Hypothalamus (tissue), 51 donors: Measurements from ENCODE around the gene COA1.
"Not testable (repeated sequence)": the region's sequence is repeated elsewhere in the genome, so short reads cannot be mapped to it uniquely, and the experiment has no call there.

Experiments
- DNase-seq, 51 donors: peaks; one replicate each; lab custom pipeline; 2025; lab: John Stamatoyannopoulos, UW

COA1 gene

DNA sequence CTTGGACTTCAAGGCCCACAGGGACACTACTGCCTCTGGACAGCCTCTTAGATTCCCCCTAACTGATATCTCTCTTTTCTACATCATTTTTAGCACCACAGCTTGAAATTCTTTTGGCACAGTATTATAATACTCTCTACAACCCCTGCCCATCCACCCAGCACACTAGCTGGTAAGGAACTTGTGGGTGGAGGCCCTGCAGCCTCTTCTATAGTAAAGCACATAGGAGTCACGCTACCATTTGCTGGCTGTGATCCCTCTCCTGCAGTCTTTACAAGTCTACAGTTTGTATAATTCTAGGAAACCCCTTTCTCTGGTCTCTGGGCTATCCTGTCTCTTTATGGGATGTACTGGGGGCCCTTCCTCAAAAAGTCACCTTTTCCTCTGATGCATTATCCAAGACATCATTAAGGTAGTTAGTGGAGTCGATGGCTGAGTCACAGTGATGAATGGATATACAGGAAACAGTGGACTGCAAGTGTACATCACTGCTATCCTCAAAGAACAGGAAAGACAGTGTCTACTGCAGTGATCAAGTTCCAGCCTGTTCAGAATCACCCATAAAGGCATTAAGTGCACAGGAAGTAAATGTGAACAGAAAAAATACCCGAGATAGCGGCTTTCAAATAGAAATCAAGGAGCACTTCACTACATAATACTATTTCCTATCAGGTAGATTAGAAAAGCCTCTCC is 92.1 kb downstream of the COA1 start:
- DNase-seq: no peak

DNA sequence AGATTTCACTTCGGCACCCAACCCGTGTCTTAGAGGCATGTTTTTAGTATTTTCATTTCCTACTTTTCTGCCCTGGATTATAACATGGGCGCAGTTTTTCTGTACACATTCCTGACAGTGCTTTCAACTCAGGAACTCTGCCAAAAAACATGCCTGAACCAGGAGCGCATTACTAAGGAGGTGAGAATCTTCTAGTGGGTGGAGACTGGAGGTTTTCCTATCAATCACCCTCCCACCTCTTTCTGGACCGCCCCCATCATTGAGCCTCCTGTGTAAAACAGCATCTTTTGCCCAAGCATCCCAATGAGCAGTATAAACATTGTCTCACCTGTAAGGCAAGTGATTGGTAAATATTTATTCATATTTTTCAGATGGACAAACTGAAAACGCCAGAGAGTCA is 93.2 kb downstream of the COA1 start:
- DNase-seq: no peak

DNA sequence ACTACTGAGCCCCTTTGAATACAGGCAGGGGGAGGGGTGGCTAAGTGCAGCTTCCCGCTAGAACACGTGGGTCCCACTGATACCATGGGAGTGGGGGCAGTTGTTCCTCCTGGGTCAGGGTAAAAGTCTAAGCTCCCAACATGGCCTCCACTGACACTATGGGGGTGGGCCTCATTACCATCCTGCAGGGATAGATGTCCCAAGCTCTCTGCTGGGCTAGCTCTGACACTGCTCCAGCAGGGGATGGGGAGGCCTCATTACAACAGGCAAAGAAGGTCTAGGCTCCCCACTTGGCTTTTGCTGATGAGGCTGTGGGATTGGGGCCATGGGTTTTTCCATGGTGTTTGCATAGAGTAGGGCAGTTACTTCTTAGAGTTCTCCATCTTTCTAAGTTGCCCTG is 94.9 kb downstream of the COA1 start:
- DNase-seq: no peak

DNA sequence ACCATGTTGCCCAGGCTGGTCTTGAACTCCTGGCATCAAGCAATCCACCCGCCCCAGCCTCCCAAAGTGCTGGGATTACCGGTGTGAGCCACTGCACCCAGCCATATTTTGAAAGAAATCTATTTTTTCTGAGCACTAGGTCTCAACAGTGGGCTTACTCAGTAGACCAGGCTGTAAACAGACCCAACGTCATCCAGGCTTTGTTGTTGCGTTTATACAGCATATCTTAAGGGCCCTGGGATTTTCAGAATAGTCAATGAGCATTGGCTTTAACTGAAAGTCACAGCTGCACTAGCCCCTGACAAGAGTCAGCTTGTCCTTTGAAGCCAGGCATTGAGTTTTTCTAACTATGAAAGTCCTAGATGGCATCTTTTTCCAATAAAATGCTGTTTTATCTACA is 96.6 kb downstream of the COA1 start:
- DNase-seq: no peak

DNA sequence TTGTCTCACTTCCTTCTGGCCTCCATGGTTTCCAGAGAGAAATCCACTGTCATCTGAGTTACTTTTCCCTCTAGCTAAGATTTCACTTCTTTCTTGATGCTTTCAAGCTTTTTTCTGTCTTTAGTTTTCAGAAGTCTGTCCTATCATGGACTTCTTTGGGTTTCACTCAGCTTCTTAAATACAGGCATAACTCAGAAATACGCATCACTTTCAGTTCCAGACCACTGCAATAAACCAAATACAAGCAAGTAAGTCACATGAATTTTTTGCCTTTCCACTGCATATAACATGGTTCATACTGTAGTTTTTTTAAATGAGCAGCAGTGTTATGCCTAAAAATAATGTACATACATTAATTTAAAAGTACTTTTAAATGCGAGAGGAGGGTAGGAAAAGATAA is 97.8 kb downstream of the COA1 start:
- DNase-seq: no peak

DNA sequence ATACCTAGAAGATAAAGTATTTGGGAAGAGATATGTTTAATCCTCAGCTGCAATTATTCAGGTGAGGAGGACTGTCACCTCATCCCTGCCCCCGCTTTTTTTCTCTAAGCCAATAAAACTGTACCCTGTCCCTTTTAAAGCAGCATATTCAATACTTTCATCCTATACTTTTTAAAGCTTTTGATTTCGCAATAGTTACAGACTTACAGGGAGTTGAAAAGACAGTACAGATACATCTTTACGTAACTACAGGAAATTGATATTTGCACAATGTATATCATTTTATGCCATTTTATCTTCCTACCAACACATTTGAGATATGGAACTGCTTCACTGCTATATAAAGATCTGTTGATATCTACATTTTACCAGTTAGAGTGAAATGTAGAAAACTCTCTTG is 98.8 kb downstream of the COA1 start:
- DNase-seq: no peak

DNA sequence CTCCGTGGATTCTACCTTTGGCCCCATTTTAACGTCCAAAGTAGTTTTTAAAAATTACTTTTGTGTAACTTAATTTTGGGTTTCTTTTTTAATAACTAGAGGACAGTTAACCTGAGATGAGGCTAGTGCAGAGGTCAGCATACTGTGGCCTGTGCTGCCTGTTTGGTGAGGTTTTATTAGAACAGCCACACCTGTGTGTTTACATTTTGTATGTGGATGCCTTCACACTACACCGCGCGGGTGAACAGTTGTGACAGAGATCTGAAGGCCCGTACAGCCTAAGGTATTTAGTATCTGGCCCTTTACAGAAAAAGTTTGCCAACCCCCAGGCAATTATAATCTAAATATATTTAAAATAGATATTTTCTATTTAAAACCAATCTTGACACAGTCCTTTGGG is 99.5 kb downstream of the COA1 start:
- DNase-seq: no peak

DNA sequence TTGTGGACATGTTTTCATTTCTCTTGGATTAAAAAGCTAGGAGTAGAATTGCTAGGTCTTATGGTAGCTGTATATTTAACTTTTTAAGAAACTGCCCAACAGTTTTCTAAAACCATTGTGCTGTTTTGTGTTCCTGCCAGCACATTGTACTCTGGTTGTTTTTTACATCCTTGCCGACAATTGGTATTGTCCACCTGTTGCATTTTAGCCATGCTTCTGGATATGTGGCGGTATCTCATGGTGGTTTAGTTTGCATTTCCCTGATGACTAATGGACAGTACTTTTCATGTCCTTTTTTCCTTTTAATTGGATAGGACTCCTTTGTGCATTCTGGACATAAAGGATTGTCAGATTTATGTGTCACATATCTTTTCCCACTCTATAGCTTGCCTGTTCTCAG is 100.9 kb downstream of the COA1 start:
- no peak for DNase-seq

DNA sequence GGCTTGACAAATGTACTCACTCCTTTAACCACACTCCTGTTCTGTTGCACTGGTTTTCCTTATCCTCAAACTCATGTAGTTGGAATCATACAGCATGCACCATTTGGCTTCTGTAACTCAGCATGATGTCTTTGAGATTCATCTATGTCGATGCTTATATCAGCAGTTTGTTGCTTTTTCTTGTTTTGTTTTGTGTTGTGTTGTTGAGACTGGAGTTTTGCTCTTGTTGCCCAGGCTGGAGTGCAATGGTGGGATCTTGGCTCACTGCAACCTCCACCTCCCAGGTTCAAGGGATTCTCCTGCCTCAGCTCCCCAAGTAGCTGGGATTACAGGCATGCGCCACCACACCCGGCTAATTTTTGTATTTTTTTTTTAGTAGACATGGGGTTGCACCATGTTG is 101.5 kb downstream of the COA1 start:
- not testable (repeated sequence) for DNase-seq

DNA sequence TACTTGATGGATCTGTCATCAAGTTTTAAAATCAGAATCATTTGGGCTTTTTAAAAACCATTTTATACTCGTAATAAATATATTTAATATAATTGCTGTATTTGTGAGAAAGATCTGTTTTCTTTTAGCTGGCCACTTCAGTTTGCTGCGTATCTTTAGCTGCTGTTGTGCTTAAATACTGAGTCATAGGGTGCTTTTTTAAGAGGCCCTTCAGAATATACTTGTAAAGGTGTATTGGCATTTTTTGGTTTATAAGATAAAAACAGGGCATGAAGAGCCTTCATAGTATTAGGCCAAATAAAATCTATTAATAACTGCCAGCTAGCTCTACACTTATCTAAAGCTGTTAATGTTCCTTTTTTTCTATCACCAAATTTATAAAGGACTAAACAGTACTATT is 102.6 kb downstream of the COA1 start:
- no peak for DNase-seq

DNA sequence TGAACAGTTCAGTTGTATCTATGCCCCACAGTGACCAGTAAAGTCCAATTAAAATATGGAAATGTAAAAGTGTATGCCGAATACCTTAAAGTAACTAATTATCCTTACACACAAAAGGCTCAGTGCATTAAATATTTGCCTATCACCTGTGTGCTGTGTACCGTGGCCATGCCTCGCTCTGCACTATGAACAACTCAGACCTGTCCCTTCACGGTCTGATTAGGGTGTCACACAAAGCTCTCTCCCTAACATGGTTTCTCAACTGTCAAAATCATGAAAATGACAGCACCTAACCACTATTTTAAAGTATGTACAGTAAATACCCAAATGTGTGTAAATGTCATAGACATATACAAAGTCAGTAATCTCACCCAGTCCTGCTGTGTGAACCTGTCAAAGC is 103.3 kb downstream of the COA1 start:
- DNase-seq: no peak

DNA sequence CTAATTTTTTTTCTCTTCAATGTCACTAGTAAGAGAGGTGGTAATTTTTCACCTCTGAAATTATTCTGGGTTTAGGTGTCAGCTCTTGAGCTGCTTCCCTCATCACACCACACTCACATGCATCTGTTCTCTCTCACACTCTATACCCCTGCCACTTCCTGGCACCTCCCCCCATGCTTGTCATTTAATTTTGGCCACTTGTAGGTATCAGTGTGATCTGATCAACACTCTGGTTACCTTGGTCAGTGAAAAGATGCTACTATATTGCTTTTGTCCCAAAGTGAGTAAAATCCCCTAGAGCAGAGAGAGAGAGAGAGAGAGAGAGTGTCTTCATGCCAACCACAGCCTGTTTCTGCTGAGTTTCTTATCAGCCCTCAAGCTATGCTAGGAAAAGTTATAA is 103.9 kb downstream of the COA1 start:
- DNase-seq: no peak

DNA sequence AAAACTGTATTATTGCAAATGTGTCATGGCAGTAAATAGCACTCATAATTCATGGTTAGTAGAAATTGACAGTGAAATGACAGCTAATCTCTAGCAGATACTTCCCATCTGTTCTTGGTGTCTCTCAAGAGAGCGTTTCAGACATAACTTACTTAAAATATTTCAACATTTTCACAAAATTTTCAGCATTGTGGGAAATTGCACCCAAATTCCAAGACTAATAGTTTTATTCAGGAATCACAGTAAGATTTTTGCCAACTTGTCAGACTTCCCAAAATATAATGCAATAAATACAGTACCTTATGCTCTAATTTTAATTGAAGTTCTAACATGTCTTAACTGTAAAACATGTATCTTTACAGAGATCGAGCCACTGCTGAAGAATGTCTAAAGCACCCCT is 105.2 kb downstream of the COA1 start:
- no peak for DNase-seq

DNA sequence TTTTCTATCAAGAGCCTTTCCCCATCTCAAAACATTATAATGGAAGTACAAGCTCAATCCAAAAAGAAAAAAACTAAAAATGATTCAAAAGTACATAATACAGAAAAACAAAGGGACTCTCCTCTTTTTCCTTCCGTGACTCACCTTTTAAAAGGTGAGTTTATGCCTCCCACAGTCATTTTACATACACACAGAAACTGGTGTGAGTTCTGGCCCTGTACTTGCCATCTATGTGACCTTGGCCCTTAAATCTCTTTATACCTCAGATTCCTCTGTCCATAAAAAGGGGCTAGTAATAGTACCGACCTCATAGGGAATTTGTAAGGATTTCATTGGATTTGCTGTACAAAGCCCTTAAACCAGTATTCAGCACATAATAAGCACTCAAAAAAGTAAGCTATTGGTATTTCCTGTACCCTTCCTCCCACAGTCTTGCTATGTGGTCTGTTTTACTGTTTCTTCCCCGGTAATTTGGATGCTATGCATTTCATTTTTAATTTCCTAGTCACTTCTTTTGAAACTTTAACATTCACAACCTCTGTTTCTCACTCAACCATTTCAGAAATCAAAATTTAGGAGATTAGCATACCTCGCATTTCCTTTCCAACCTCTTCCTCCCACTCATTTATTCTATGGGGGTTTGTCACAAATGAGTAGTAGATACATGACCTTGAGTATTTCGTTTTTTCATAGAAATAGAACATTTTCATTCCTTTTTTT is 107.4 kb downstream of the COA1 start:
- DNase-seq: no peak

DNA sequence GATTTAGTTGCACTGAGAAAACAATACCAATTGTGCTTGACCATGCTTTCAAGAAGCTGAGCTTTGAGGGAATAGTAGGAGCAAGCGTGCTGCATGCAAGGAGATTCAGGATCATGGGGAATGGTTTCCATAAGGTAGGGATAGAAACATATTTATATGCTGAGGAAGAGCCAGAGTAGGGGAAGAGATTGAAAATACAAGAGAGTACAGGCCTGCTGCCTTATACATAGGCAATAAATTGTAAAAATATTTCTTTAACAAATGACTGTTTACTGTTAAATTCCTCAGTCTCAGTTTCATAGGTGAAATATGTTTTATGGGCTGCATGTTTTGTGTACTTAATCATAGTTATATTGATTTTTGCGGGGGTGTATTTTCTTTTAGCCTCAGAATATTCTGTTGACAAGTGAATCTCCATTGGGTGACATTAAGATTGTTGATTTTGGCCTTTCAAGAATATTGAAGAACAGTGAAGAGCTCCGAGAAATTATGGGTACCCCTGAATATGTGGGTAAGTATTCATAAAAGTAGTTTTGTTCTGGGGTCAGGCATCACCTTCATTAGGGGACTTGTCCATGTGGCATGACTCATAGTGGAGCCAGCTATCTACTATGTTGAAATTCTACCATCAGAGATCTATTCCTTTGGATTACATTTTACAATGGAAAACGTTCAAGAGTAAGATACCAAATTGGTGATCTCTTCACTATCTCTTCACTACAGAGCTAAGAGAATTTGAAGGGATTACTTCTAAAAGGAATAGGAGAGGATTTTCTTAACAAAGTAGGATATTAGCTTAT is 109.9 kb downstream of the COA1 start:
- DNase-seq: no peak

DNA sequence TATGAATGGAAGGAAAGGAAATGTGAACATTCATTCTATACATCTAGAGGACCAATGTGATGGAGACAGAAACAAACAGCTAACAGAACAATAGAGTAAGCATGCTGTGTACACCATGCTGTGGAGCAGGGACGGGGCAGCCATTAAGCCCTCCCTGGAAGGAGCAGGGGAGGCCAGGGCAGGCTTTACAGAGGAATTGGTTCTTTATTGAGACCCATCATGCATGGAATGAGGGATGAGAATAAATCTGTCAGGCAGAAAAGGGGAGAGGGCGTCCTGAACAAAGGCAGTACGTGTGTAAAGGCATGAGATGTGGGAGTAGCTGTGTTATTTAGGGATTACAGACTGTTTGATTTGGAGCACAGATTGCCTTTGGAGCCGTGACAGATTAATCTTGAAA is 111.2 kb downstream of the COA1 start:
- no peak for DNase-seq

DNA sequence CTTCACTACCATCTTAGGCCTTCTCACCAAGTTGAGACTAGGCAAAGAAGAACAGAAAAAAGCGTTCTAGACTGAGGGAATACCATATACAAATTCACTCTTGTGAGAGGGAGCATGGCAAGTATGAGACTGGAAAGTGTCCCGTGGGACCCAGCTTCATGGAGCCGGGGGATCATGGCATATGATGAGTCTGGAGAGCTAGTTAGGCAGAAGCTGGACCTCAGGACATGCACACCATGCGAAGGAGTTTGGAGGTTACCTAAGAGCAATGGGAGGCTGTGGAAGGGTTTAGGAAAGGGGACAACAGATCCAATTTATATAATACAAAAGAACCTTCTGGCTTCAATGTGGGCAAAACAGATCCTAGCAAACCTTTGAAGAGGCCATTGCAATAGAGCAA is 112.3 kb downstream of the COA1 start:
- no peak for DNase-seq

DNA sequence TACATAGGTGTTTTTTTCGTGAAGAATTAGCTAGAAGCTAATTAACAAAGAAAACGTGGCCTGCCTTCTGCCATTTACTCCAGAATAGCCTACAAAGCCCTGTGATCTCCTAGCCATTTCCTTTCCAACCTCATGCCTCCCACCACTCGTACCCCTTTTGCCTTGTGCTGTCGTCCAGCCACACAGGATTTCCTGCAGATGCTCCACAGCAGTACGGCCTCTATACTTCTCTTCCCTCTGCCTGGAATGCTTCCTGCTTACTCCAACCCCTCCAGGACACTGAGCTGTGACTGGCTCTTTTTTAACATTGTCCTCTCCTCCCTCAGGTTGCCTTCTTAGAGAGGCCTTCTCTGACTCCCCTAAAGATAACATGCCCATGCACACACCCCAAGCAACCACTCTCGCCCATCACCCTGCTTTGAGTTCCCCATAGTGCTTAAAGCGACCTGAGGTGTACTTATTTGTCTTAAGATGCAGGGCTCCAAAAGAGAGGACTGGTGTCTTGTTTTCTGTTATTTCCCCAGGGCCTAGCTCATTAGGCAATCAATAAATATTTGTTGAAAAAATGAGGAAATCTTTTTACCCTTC is 113.7 kb downstream of the COA1 start:
- no peak for DNase-seq

DNA sequence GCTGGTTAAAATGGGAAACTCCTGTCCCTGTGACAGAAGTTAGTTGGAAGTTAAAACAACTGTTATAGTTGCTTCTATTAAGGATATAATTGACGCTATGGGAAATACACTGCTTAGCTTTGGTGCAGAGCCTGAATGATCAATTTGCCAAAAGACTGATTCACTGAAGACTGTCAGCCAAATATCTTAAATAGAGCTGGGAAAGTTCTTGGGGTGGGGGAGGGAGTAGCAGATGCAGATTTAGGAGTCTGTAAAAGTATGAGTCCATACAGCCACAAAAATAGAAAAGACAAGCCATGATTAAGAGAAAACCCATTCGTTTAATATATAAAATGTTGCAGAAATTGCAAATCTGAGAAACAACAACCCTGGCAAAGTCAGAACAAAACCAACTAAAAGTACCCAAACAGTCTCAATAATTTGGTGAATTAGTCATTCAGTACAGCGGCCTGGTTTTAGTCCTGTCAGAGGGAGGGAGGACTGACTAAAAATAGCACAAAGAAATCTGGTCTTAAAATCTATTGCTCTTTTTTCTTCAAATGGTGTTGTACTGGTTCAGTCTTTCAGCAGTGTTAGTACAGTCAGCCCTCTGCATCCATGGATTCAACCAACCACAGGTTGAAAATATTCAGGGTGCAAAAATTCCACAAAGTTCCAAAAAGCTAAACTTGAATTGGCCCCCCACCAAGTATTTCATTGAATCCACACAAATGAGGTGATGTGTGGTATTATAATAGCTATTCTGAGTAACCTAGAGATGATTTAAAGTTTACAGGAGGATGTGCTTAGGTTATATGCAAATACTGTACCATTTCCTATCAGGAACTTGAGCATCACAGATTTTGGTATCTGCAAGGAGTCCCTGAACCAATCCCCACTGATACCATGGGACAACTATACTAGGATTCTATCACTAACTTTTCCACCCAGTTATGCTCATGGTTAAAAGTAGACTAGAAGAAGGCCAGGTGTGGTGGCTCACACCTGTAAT is 116.4 kb downstream of the COA1 start:
- DNase-seq: peak in 2 of 51 donors; percentile 5 to 42

DNA sequence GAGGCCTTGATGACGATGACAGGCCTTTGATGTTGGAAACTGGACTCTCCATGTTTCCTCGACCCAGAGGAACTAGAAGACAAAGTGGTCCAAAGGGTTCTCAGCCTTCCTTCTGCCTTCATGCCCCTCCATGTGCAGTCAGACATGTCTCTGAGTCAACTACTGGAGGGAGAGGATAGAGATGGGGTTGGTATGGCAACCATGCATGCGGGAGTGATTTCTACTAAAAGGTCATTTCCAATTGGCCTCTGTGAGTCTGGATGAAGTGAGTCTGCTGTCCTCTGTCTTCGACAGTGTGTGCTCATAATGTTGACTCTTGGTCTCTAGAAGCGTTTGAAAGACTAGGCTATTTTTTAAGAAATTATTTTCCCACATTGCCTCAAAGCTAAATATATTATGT is 117.2 kb downstream of the COA1 start:
- no peak for DNase-seq
